OCI-LY7 (cell line): ENCODE results near the gene LZTR1.

Experiments
- EZH2phosphoT487 ChIP-seq: fragments of 200-600 bp; sonication (generic); IDR thresholded peaks from 2 replicates; pipeline ENCODE4 v1.6.1; 2018; ENCODE audit warnings: low read depth, borderline replicate concordance, mild to moderate bottlenecking, mixed run types, antibody characterized with exemption, low read length, moderate library complexity, mixed read lengths
- TF ChIP-seq, protein P1 (sequence below): fragments of 200-600 bp; sonication (generic); conservative IDR thresholded peaks from 2 replicates; pipeline ENCODE4 v1.5.1; 2014; ENCODE audit warnings: mild to moderate bottlenecking, antibody characterized with exemption, low read length, moderate library complexity, mixed read lengths

DNA sequence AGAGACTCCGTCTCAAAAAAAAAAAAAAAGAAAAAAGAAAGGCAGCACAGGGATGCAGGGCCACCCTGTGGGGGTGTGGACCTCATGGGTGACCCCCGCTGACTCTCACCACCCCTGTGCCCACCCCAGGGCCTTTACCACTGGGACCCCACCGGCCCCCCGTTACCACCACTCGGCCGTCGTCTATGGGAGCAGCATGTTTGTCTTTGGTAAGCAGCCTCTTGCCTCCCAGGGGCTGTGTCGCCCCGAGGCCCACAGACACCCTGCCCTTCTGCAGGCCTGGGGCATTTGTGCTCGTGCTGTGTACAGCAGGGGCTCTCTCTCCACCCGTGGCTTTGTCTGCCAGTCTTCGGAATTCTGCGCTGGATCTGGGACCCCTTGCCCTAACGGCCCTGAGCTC is 5.3 kb downstream of the LZTR1 start:
- TF ChIP-seq, protein P1, sequence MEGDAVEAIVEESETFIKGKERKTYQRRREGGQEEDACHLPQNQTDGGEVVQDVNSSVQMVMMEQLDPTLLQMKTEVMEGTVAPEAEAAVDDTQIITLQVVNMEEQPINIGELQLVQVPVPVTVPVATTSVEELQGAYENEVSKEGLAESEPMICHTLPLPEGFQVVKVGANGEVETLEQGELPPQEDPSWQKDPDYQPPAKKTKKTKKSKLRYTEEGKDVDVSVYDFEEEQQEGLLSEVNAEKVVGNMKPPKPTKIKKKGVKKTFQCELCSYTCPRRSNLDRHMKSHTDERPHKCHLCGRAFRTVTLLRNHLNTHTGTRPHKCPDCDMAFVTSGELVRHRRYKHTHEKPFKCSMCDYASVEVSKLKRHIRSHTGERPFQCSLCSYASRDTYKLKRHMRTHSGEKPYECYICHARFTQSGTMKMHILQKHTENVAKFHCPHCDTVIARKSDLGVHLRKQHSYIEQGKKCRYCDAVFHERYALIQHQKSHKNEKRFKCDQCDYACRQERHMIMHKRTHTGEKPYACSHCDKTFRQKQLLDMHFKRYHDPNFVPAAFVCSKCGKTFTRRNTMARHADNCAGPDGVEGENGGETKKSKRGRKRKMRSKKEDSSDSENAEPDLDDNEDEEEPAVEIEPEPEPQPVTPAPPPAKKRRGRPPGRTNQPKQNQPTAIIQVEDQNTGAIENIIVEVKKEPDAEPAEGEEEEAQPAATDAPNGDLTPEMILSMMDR, result no peak
- TF ChIP-seq EZH2phosphoT487, result no peak
